K562 (cell line): ENCODE data around the gene PAQR4. TPM values are rescaled to one million over a fixed set of nuclear protein-coding genes. Genes with fewer than 3 reads are reported as not detected.

Source experiments
- ASH1L ChIP-seq: fragments of 450-650 bp; IDR thresholded peaks from 2 replicates; pipeline ENCODE4 v1.6.1; 2018; ENCODE audit warnings: borderline replicate concordance, mild to moderate bottlenecking, low read depth; ENCODE audit not compliant: partially characterized antibody
- BHLHE40 ChIP-seq: IDR thresholded peaks from 2 replicates; pipeline ENCODE4 v1.6.1; 2011; ENCODE audit warnings: low read length, improper control_type of control experiment
- BRCA1 ChIP-seq, 2 experiments: fragments of 450-650 bp in 1 of 2; sonication (generic) in 1 of 2; formaldehyde crosslinking in 1 of 2; IDR thresholded peaks; 2 replicates each; pipeline versions ENCODE4 v1.5.0 to v1.6.1; 2017 to 2020; ENCODE audit warnings: mild to moderate bottlenecking in 1 of 2, missing genetic modification reagents in 1 of 2
- CCNT2 ChIP-seq: IDR thresholded peaks from 2 replicates; pipeline ENCODE4 v1.6.1; 2011; ENCODE audit warnings: borderline replicate concordance, low read depth, mild to moderate bottlenecking, moderate library complexity, mixed read lengths, low read length; ENCODE audit not compliant: insufficient read length; ENCODE audit errors: extremely low read depth
- CHD2 ChIP-seq: IDR thresholded peaks from 2 replicates; pipeline ENCODE4 v1.6.1; 2011; ENCODE audit warnings: low read depth, low read length
- ELK1 ChIP-seq: sonication (generic); formaldehyde crosslinking; IDR thresholded peaks from 2 replicates; pipeline ENCODE4 v1.8.1; 2022; ENCODE audit warnings: missing genetic modification reagents
- GABPB1 ChIP-seq: sonication (generic); formaldehyde crosslinking; IDR thresholded peaks from 2 replicates; pipeline ENCODE4 v1.8.0; 2022; ENCODE audit warnings: mild to moderate bottlenecking, missing genetic modification reagents
- JUN ChIP-seq, 2 experiments: sonication (generic) in 1 of 2; formaldehyde crosslinking in 1 of 2; IDR thresholded peaks; 2 replicates each; pipeline versions ENCODE4 v1.6.1 to v1.8.0; 2012 to 2022; ENCODE audit warnings: borderline replicate concordance in 2 of 2, mild to moderate bottlenecking in 2 of 2, improper control_type of control experiment in 1 of 2, low read depth in 1 of 2, low read length in 1 of 2, missing genetic modification reagents in 1 of 2
- KDM2B ChIP-seq: fragments of 250-450 bp; sonication (Bioruptor Pico); IDR thresholded peaks from 2 replicates; pipeline ENCODE4 v1.8.0; 2021; ENCODE audit warnings: mild to moderate bottlenecking, moderate library complexity
- MAZ ChIP-seq, 2 experiments: fragments of 450-650 bp in 1 of 2; sonication (generic) in 1 of 2; formaldehyde crosslinking; IDR thresholded peaks in 1 of 2; conservative IDR thresholded peaks in 1 of 2; 2 replicates each; pipeline versions ENCODE4 v1.4.0 to v1.5.0; 2020; ENCODE audit warnings: mild to moderate bottlenecking in 1 of 2, missing genetic modification reagents in 1 of 2
- MYC ChIP-seq, 2 experiments: fragments of 250-450 bp in 1 of 2; sonication (Bioruptor Pico) in 1 of 2; IDR thresholded peaks; 2 replicates each; pipeline versions ENCODE4 v1.5.1 to v1.6.1; 2012 to 2021; ENCODE audit warnings: low read depth in 2 of 2, borderline replicate concordance in 1 of 2, improper control_type of control experiment in 1 of 2, low read length in 1 of 2, mild to moderate bottlenecking in 1 of 2, moderate library complexity in 1 of 2
- NFE2 ChIP-seq: IDR thresholded peaks from 2 replicates; pipeline ENCODE4 v1.6.1; 2014; ENCODE audit warnings: antibody characterized with exemption, low read depth
- PTTG1 ChIP-seq: fragments of 450-650 bp; IDR thresholded peaks from 2 replicates; pipeline ENCODE4 v1.6.1; 2016; ENCODE audit warnings: low read depth, mild to moderate bottlenecking, missing genetic modification characterization, missing compliant biosample characterization
- RFX5 ChIP-seq: IDR thresholded peaks from 2 replicates; pipeline ENCODE4 v1.6.1; 2011; ENCODE audit warnings: low read depth, mild to moderate bottlenecking, improper control_type of control experiment, low read length
- SAFB2 ChIP-seq: fragments of 200-400 bp; formaldehyde crosslinking; IDR thresholded peaks from 2 replicates; pipeline ENCODE4 v1.6.1; 2018; ENCODE audit warnings: borderline replicate concordance, low read length, low read depth, moderate library complexity; ENCODE audit not compliant: severe bottlenecking
- SIRT6 ChIP-seq: IDR thresholded peaks from one replicate; pipeline ENCODE4 v1.6.1; 2012; ENCODE audit warnings: low read depth, mild to moderate bottlenecking, control low read depth, inconsistent platforms, low read length, moderate library complexity
- TCFL5 ChIP-seq: fragments of 250-450 bp; sonication (Bioruptor Pico); conservative IDR thresholded peaks from 2 replicates; pipeline ENCODE4 v1.6.1; 2021; ENCODE audit warnings: mild to moderate bottlenecking, moderate library complexity, matching md5 sums
- ZNF830 ChIP-seq: fragments of 250-450 bp; sonication (Bioruptor Pico); IDR thresholded peaks from 2 replicates; pipeline ENCODE4 v1.5.0; 2021; ENCODE audit warnings: mild to moderate bottlenecking
- ZSCAN29 ChIP-seq: fragments of 450-650 bp; IDR thresholded peaks from 2 replicates; pipeline ENCODE4 v1.6.1; 2017
- ZZZ3 ChIP-seq: fragments of 450-650 bp; IDR thresholded peaks from 2 replicates; pipeline ENCODE4 v1.6.1; 2016; ENCODE audit warnings: antibody characterized with exemption, mild to moderate bottlenecking, moderate library complexity
- polyA plus RNA-seq, 8 experiments: library from polyadenylated mRNA; depleted of rRNA in 4 of 8; stranded (reverse) in 5 of 8; unstranded in 3 of 8; fragments of >200 nt; fragmentation: Nextera tagmentation in 2 of 8; fragmentation: Illumina TruSeq in 1 of 8; extraction: Ambion mirVana in 2 of 8; extraction: Trizol in 1 of 8; gene quantifications; 2 replicates each; pipeline versions ENCODE4 v1.2.1 to v1.2.3, GENCODE V29; 2011 to 2014; ENCODE audit warnings: inconsistent platforms in 1 of 8, missing spikeins in 1 of 8
- total RNA-seq, 7 experiments: library from RNA; depleted of rRNA in 6 of 7; stranded (reverse); fragments of >200 nt in 6 of 7; fragmentation: Illumina TruSeq in 2 of 7; extraction: Trizol in 2 of 7; gene quantifications; 2 replicates each; pipeline versions ENCODE4 v1.2.1 to v1.2.3, GENCODE V29; 2011 to 2021; ENCODE audit warnings: low replicate concordance in 1 of 7
- TF ChIP-seq, protein P1 (sequence below): fragments of 200-800 bp; sonication (Bioruptor generic); IDR thresholded peaks from 2 replicates; pipeline ENCODE4 v1.6.1; 2017; ENCODE audit warnings: missing genetic modification characterization, missing compliant biosample characterization
- TF ChIP-seq, protein P2 (sequence below): fragments of 450-650 bp; formaldehyde crosslinking; IDR thresholded peaks from 2 replicates; pipeline ENCODE4 v1.4.0; 2020; ENCODE audit warnings: mild to moderate bottlenecking
- TF ChIP-seq, protein P3 (sequence below): fragments of 450-650 bp; conservative IDR thresholded peaks from 2 replicates; pipeline ENCODE4 v1.6.1; 2016; ENCODE audit warnings: missing genetic modification characterization, low read depth, mild to moderate bottlenecking, control low read depth, missing compliant biosample characterization

The PAQR4 gene
- total and polyA plus RNA-seq, 9 of the 15 experiments (the other 6 are each of a cell fraction or from before 2014, with no cell fraction given), result 0.62 to 40.4 (median 19.5) TPM

DNA sequence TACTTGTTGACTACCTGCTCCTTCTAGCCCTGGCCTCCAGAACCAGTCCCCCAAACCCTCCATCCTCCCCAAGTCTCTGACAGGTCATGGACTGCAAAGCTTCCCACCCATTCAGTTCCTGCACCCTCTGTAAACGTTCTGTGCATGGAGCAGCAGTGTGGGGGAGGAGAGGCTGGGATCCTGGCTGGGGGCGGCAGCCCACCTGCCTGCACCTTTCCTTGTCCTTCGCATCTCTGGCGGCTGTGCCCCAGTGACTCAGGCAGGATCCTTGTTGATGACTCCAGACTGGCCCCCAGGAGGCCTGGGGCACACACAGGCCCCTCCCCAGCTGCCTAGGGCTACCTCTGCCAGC is 12.7 kb downstream of the PAQR4 start (continued):
- TF ChIP-seq ELK1 (no peak), MYC (IDR thresholded peaks at IDR 0.05; ENCODE audit: low read depth, low read length) (no peak), MYC (CRISPR knock-in tag; IDR thresholded peaks at IDR 0.05; ENCODE audit: borderline replicate concordance, low read depth) (no peak), NFE2 (peak; percentile 4; the same call in 1 of the 2 replicates), ZSCAN29 (peak; percentile 48; the same call in 1 of the 2 replicates), SIRT6 (no peak), TCFL5 (CRISPR knock-in tag) (no peak), BRCA1 (IDR thresholded peaks at IDR 0.05) (no peak), BRCA1 (CRISPR knock-in tag; IDR thresholded peaks at IDR 0.05) (no peak), PTTG1 (tag) (no peak), ZNF830 (no peak), CHD2 (no peak), BHLHE40 (0 out of 2 replicates have a peak, but pooled peaks have one; percentile 2), RFX5 (no peak), GABPB1 (CRISPR knock-in tag) (no peak; the same call in 1 of the 2 replicates), KDM2B (no peak), ZZZ3 (no peak), JUN (IDR thresholded peaks at IDR 0.05; ENCODE audit: borderline replicate concordance, low read depth, low read length) (no peak), JUN (CRISPR knock-in tag; IDR thresholded peaks at IDR 0.05; ENCODE audit: borderline replicate concordance) (no peak), MAZ (CRISPR knock-in tag; conservative IDR thresholded peaks at IDR 0.05 in 1 of 2, IDR thresholded peaks at IDR 0.05 in 1 of 2) (no peak; a peak in 1 of 4 replicates), CCNT2 (no peak), SAFB2 (no peak), ASH1L (no peak)
- TF ChIP-seq, protein P1, sequence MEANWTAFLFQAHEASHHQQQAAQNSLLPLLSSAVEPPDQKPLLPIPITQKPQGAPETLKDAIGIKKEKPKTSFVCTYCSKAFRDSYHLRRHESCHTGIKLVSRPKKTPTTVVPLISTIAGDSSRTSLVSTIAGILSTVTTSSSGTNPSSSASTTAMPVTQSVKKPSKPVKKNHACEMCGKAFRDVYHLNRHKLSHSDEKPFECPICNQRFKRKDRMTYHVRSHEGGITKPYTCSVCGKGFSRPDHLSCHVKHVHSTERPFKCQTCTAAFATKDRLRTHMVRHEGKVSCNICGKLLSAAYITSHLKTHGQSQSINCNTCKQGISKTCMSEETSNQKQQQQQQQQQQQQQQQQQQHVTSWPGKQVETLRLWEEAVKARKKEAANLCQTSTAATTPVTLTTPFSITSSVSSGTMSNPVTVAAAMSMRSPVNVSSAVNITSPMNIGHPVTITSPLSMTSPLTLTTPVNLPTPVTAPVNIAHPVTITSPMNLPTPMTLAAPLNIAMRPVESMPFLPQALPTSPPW (CRISPR knock-in tag), result peak; percentile 35; the same call in 1 of the 2 replicates
- TF ChIP-seq, protein P2, sequence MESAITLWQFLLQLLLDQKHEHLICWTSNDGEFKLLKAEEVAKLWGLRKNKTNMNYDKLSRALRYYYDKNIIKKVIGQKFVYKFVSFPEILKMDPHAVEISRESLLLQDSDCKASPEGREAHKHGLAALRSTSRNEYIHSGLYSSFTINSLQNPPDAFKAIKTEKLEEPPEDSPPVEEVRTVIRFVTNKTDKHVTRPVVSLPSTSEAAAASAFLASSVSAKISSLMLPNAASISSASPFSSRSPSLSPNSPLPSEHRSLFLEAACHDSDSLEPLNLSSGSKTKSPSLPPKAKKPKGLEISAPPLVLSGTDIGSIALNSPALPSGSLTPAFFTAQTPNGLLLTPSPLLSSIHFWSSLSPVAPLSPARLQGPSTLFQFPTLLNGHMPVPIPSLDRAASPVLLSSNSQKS (CRISPR knock-in tag), result no peak
- TF ChIP-seq, protein P3, sequence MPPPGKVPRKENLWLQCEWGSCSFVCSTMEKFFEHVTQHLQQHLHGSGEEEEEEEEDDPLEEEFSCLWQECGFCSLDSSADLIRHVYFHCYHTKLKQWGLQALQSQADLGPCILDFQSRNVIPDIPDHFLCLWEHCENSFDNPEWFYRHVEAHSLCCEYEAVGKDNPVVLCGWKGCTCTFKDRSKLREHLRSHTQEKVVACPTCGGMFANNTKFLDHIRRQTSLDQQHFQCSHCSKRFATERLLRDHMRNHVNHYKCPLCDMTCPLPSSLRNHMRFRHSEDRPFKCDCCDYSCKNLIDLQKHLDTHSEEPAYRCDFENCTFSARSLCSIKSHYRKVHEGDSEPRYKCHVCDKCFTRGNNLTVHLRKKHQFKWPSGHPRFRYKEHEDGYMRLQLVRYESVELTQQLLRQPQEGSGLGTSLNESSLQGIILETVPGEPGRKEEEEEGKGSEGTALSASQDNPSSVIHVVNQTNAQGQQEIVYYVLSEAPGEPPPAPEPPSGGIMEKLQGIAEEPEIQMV (tag), result no peak
